CMK (cell line): ENCODE data around the gene NXPE3.
"Not testable (repeated sequence)": the region's sequence is repeated elsewhere in the genome, so short reads cannot be mapped to it uniquely, and the experiment has no call there.

Experiments
- DNase-seq: peaks from one replicate; pipeline ENCODE4 v3.0.0-alpha.2; 2010; ENCODE audit warnings: low read depth

The NXPE3 gene

GRCh38 chr3:101779047-101779821, at the start of gene NXPE3:
NXPE3 (plus strand) TSS chr3:101779211; CDS start chr3:101785597, 6,386 bp downstream.
- DNase-seq, result peak; percentile 45

GRCh38 chr3:101729586-101729985, 49.4 kb upstream of the NXPE3 start:
- no peak for DNase-seq

GRCh38 chr3:101730839-101731238, 48.2 kb upstream of the NXPE3 start:
- DNase-seq, result no peak

GRCh38 chr3:101732240-101732641, 46.8 kb upstream of the NXPE3 start:
- no peak for DNase-seq

- DNase-seq, result no peak
Observed at GRCh38 chr3:101735833-101736232, 43.2 kb upstream of the NXPE3 start.

- not testable (repeated sequence) for DNase-seq
Observed at GRCh38 chr3:101741914-101742313, 37.1 kb upstream of the NXPE3 start.

GRCh38 chr3:101744811-101745210, 34.2 kb upstream of the NXPE3 start:
- DNase-seq, result no peak

GRCh38 chr3:101745934-101746333, 33.1 kb upstream of the NXPE3 start:
- not testable (repeated sequence) for DNase-seq

GRCh38 chr3:101753386-101754113, 25.5 kb upstream of the NXPE3 start:
- not testable (repeated sequence) for DNase-seq

GRCh38 chr3:101758224-101758623, 20.8 kb upstream of the NXPE3 start:
- DNase-seq, result no peak

GRCh38 chr3:101762041-101762646, 16.9 kb upstream of the NXPE3 start:
- no peak for DNase-seq

- not testable (repeated sequence) for DNase-seq
Observed at GRCh38 chr3:101777745-101778281, 1.2 kb upstream of the NXPE3 start.

GRCh38 chr3:101778385-101779046, 495 bp upstream of the NXPE3 start:
- DNase-seq, result no peak

GRCh38 chr3:101779822-101780381, 891 bp downstream of the NXPE3 start:
- no peak for DNase-seq

- no peak for DNase-seq
Observed at GRCh38 chr3:101780661-101781060, 1.6 kb downstream of the NXPE3 start.

- DNase-seq, result no peak
Observed at GRCh38 chr3:101781166-101781565, 2.2 kb downstream of the NXPE3 start.

- DNase-seq, result no peak
Observed at GRCh38 chr3:101784855-101785613, 6.0 kb downstream of the NXPE3 start.

GRCh38 chr3:101791778-101792177, 12.8 kb downstream of the NXPE3 start:
- DNase-seq, result no peak

- no peak for DNase-seq
Observed at GRCh38 chr3:101796077-101796680, 17.2 kb downstream of the NXPE3 start.

GRCh38 chr3:101801174-101801573, 22.2 kb downstream of the NXPE3 start:
- DNase-seq, result no peak

- DNase-seq, result no peak
Observed at GRCh38 chr3:101802179-101802578, 23.2 kb downstream of the NXPE3 start.
